GM19238 (cell line): ENCODE results near the gene TSHZ2.
"Not testable (repeated sequence)": the region's sequence is repeated elsewhere in the genome, so short reads cannot be mapped to it uniquely, and the experiment has no call there.

Experiments
- DNase-seq: peaks from one replicate; pipeline ENCODE4 v3.0.0; 2011; ENCODE audit warnings: low spot score; ENCODE audit not compliant: insufficient read length

The TSHZ2 gene

DNA sequence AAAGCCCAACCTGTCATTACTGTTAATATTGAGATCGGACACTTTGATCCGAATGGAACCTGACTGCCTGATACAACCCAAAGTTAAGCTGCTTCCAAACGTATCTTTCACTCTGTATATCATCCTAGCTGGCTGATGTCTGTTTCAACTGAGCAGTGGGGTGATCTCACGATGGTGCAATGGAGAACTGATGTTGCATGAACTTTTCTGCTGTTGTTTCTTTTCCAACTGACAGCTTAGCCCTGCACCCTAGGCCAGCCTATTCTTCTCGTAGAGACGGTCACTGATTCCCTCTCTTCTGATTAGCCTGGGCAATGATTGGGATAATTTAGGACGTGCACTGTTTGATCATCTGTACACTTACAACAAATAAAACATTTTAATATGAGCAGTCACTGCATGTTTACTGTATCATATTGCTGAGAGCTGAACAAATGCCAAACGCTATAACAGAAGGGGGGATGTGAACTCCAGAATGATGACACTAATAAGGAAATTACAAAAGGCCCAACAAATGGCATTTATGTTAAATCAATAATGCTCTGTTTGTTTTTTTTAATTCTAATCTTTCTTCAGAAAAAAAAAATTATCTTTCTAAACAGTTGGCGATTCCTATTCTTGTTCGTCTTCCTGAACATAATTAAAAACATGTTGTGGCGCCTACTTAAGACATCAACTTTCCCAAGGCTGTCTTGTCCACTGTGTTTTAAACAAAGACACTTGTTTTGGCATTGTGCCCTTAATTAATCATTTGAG, 436.7 kb downstream of the TSHZ2 start:
- no peak for DNase-seq

DNA sequence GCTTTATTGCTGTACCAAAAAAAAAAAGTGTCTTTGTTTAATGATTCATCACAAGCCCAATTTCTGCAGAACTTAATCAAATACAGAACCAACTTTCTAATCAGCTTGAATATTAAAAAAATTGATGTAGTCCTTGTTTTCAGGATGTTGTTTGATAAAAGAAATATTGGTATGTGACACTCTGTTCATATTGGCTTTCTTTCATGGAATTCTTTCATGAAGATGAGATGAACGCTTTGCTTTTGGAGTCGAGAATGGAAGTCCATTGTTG, 437.2 kb downstream of the TSHZ2 start:
- DNase-seq, result no peak

- no peak for DNase-seq
These were observed 439.0 kb downstream of the TSHZ2 start for GRCh38 chr20:53411129-53411528.

GRCh38 chr20:53411891-53412290, 439.7 kb downstream of the TSHZ2 start:
- DNase-seq, result no peak

DNA sequence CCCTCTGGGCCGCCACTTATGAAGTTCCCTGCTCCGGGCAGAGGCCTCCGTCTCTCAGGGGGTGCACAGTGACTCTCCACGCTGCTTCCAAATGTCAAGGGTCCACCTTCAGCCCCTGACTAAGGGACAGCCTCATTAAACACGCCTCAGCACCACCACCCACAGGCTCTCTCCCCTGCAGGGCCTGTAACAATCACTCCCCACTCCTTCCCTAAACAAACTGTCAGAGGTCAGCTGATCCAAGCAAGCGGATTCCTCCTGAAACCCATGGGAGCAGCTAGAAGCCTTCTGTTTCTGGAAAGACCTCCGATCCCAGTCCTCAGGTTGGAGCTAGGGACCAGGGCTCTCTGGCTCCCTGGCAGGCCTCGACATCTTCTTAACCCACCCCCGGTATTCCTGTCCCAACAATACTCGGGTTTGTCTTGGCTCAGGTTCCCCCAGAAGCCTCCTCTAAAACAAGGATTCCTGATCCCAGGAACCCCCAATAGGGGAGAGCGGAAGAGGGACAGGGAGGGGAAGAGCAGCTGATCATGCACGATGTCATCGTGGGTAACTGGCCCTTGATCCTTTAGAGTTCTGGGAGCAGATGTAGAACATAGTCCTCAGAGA, 440.5 kb downstream of the TSHZ2 start:
- no peak for DNase-seq

GRCh38 chr20:53413186-53413631, 441.1 kb downstream of the TSHZ2 start:
- DNase-seq, result peak; percentile 75

DNA sequence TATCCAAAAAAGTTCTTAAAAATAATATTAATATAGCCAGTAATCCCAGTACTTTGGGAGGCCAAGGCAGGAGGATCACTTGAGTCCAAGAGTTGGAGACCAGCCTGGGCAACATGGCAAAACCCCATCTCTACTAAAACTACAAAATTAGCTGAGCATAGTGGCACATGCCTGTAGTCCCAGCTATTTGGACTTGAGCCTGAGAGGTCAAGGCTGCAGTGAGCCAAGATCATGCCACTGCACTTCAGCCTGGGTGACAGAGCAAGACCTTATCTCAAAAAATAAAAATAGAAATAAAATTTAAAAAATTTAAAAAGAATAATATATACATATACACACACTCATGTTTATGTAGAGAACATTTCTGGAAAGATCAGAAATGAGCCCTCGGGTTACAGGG, 441.7 kb downstream of the TSHZ2 start:
- DNase-seq, result not testable (repeated sequence)

DNA sequence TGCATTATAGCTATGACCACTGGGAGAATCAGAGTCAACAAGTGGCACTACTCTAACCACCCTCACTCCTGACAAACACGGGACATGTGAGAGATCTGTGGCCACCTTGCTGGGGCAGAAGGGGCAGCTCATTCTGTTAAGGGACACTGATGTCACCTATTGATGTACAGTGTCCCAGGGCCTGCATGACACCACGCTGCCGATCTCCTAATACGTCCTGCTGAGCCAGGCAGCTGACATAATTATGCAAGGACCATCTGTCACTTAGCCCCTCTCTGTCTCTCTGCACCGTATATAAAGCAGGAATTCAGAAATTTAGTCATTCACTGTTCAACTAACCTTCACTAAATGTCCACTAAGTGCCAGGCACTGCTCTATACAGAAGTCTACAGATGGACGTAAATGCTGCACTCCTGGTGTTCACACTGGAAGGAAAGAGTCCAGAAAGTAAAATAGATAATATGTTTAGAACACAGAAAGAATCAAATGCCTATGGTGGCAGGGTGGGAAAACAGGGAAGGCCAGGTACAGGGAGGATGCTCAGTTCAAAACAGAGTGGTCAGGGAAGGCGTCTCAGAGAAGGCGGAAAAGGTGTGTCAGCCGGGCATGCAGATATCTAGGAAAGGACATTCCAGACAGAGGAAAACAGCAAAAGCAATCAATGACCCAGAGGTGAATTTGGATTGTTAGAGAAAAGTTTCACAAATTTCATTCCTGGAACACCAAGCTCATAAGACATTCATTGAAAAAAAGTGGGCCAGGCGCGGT, 447.7 kb downstream of the TSHZ2 start:
- DNase-seq, result no peak

- no peak for DNase-seq
These were observed 449.2 kb downstream of the TSHZ2 start for GRCh38 chr20:53421343-53421742.

- DNase-seq, result no peak
These were observed 449.9 kb downstream of the TSHZ2 start for GRCh38 chr20:53422039-53422438.

DNA sequence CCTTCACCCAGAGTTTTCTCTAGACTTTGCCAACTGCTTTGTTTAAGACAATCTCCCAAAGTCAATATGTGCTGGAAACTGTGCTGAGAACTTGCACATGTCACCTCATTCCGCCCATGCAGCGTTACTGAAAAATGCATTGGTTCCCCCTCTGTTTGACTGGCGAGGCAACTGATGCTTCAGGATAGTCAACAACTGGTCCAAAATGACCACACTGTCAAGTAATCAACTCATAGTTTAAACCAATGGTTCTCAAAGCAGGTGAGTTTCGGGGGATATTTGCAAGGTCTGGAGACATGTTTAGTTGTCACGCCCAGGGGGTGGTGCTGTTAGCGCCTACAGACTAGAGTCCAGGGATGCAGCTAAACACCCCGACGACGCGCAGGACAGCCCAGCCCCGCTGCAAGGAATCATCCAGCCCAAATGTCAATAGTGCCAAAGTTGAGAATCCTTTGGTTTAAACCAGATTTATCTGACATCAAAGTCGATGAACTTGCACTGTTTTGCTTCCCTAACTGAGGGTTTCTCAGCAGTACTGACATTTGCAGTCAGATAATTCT, 451.5 kb downstream of the TSHZ2 start:
- DNase-seq, result no peak

- DNase-seq, result no peak
These were observed 453.3 kb downstream of the TSHZ2 start for GRCh38 chr20:53425481-53425880.

DNA sequence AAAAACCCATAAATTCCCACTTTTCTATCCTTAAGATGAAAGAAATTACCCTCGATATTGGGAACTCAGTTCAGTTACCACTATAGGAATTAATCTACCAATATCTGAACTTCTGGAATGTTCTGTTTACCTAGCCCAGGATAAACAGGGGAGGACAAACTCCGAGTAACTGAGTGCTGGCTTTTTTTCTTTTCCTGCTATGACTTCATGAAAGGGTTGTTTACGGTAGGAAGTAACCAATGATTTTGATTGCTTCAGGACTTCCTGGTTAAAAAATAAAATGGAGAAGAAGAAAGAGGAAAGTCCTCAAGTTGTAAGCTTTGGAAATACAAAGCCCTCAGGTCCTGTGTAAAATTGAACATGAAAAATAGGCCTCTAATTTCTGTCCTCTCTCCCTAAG, 453.8 kb downstream of the TSHZ2 start:
- DNase-seq, result no peak

GRCh38 chr20:53426766-53427312, 454.7 kb downstream of the TSHZ2 start:
- DNase-seq, result no peak

GRCh38 chr20:53427951-53428350, 455.8 kb downstream of the TSHZ2 start:
- no peak for DNase-seq

GRCh38 chr20:53428588-53428987, 456.4 kb downstream of the TSHZ2 start:
- DNase-seq, result no peak

DNA sequence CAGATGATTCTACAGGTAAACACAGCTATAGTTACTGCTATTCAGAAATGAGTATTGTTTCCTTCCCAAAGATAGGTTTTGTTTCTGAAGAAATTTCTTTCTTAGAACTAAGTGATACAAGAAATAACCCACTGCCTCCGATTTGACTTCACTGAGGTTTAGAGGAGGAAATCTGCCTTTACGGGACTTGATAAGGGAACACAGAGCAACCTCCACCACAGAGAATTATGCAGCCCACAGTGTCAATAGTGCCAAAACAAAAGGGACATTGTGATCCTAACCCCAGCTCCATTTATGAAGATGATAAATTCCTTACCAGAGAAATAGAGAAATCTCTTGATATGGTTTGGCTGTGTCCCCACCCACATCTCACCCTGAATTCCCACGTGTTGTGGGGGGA, 456.8 kb downstream of the TSHZ2 start:
- no peak for DNase-seq

DNA sequence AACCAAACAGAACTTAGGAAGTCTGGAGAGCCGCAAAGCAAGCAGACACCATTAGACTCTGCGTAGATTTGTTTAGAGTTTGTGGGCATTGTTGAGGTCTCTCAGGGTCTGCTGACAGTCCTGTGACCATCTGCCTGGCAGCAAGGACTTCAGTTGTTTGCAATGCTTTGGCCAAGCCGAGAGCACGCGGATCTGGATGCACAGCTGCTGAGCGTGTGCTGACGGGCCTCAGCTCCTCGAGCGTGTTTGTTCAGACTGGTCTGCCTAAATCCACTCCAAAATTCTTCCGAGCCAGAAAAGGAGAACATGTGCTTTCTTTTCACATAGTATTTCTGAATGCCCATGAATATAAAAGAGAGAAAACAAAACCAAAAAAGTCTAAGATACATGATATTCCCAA, 462.5 kb downstream of the TSHZ2 start:
- no peak for DNase-seq

GRCh38 chr20:53436927-53437326, 464.8 kb downstream of the TSHZ2 start:
- DNase-seq, result not testable (repeated sequence)

GRCh38 chr20:53438368-53438767, 466.2 kb downstream of the TSHZ2 start:
- DNase-seq, result no peak

DNA sequence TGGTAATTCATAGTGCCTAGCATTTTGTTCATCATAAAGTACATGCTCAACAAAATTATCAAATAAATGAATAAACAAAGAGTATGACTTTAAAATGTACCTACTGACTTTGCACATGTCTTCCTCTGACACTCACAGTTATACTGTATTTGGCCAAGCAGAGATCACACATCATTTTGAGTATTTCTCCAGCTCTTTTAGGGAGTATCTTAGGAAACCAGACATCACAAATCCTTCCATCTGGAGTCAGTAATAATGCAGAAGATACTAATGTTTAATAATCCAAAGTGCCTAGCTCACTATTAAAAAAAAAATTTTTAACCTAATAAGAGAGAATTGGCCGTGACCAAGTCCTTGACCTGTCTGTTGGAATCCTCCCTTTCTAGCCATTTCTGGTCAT, 466.9 kb downstream of the TSHZ2 start:
- DNase-seq, result no peak

- DNase-seq, result no peak
These were observed 467.5 kb downstream of the TSHZ2 start for GRCh38 chr20:53439616-53440015.
